Transverse colon (tissue), 4 donors: ENCODE data around the gene PLD4. TPM values are rescaled to one million over a fixed set of nuclear protein-coding genes. Genes with fewer than 3 reads are reported as not detected.

Experiments used
- DNase-seq: peaks from one replicate; pipeline ENCODE4 v3.0.0-alpha.2; 2019
- H3K27ac ChIP-seq, 4 donors: fragments of 200-600 bp; sonication (generic); 2 replicates each; pipeline ENCODE4 v1.5.1; 2016 to 2018; ENCODE audit warnings: inconsistent platforms in 4 of 4
- H3K27me3 ChIP-seq: fragments of 200-600 bp; sonication (generic); 2 replicates; pipeline ENCODE4 v1.5.1; 2017; ENCODE audit warnings: inconsistent platforms
- H3K36me3 ChIP-seq, 4 donors: fragments of 200-600 bp; sonication (generic); 2 replicates each; pipeline ENCODE4 v1.5.1; 2017 to 2019; ENCODE audit warnings: inconsistent platforms in 4 of 4
- H3K4me1 ChIP-seq, 4 donors: fragments of 200-600 bp; sonication (generic); 2 replicates each; pipeline ENCODE4 v1.5.1; 2017 to 2020; ENCODE audit warnings: inconsistent platforms in 4 of 4
- H3K4me3 ChIP-seq, 4 donors: fragments of 200-600 bp; sonication (generic); 1 replicate in 1 of 4; 2 replicates in 3 of 4; pipeline versions ENCODE4 v1.5.1 to v1.6.1; 2017 to 2019; ENCODE audit warnings: inconsistent platforms in 4 of 4
- H3K9me3 ChIP-seq, 2 donors: fragments of 200-600 bp; sonication (generic); 2 replicates each; pipeline ENCODE4 v1.5.1; 2017 to 2019; ENCODE audit warnings: inconsistent platforms in 2 of 2
- EP300 ChIP-seq: sonication (generic); formaldehyde crosslinking; IDR thresholded peaks from one replicate; pipeline ENCODE4 v1.6.1; 2017; ENCODE audit warnings: antibody characterized with exemption, low read depth
- POLR2A ChIP-seq: fragments of 450-650 bp; IDR thresholded peaks from one replicate; pipeline ENCODE4 v1.6.1; 2016; ENCODE audit warnings: antibody characterized with exemption, mild to moderate bottlenecking, moderate library complexity
- POLR2AphosphoS5 ChIP-seq, 3 donors: sonication (generic); formaldehyde crosslinking; IDR thresholded peaks; one replicate each; pipeline ENCODE4 v1.6.1; 2016; ENCODE audit warnings: antibody characterized with exemption in 3 of 3
- WGBS, 2 donors: methylation state at CpG; one replicate each; pipeline ENCODE4 v1.1.5; 2018; ENCODE audit warnings: low coverage in 1 of 2; 5-methylcytosine and 5-hydroxymethylcytosine counted together
- in situ Hi-C, 4 donors: fragments of 200-750 bp; cut with MboI; loops; one replicate each; pipeline versions ENCODE4 v1.15.0 to v1.15.1; 2017; ENCODE audit warnings: low sequenced_read_pairs in 3 of 4, low pct_ligation_motif_present in 1 of 4, low pct_unique_long_range_greater_than_20kb in 1 of 4
- intact Hi-C: fragments of 100-400 bp; cut with DNase I; formaldehyde crosslinking; loops from one replicate; pipeline ENCODE4 v1.15.1; 2023; ENCODE audit warnings: low total_unique reads
- total RNA-seq, 4 donors: library from RNA; depleted of rRNA; stranded (reverse); fragments of >200 nt; gene quantifications; one replicate each; pipeline ENCODE4 v1.1.0, GENCODE V29; 2016
- TF ChIP-seq, protein P1 (sequence below), 5 experiments: fragments of 200-600 bp in 3 of 5; fragments of 450-650 bp in 2 of 5; sonication (generic) in 3 of 5; IDR thresholded peaks; 1 replicate in 2 of 5; 2 replicates in 3 of 5; pipeline ENCODE4 v1.5.1; 2016 to 2017; ENCODE audit warnings: antibody characterized with exemption in 5 of 5, inconsistent platforms in 3 of 5, mild to moderate bottlenecking in 2 of 5, moderate library complexity in 1 of 5

Gene PLD4
- total RNA-seq, 4 donors from 2014 or later = 1.1 TPM; not detected in 2

DNA sequence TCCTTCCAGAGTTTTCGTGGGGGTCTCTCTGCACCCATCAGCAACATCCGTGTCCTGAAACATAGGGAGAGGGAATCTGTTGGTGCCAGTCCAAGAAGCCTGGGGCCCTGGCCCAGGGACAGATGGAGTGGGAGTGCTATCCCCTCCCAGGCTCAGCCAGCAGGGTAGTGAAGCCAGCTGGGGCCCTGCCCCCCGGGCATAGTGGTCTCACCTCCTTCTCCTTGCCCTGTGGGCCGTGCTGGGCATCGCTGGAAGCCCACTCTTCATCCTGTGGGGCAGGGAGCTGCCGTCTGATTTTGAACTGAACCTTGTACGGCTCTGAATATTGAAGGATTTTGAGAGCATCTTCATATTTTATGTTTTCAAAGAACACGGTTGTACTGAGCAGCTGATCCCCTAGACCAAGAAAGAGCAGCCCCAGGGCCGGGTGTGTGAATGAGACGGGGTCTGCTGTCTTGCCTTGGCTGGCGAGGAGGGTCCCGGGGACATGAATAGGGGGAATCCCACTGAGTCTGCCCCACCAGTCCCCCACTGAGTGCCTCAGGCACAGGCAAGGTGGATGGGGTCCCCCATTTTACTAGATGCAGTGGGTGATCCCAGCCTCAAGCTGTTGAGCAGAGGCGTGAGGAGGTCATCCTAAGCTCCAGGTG lies 30.2 kb downstream of the PLD4 start:
- Histone ChIP-seq H3K36me3 (no peaks in the 10 kb centered on the region), H3K27me3 (peaks cover 10% of the 10 kb centered on the region), H3K4me1 (peaks cover 0 to 6% (median 2%) of the 10 kb centered on the region in 4 donors), H3K4me3 (no peak overlapping the region), H3K27ac (no peak overlapping the region), H3K9me3 (no peaks in the 10 kb centered on the region)
- intact Hi-C loops (no loop called here), in situ Hi-C loops (no loop called here)
- DNase-seq = no peak
- 80 to 100% methylated on average over 1 to 12 of the region's 13 CpGs for WGBS, 2 donors
- TF ChIP-seq POLR2AphosphoS5 (IDR thresholded peaks at IDR 0.05) = no peak
- TF ChIP-seq POLR2A = no peak

DNA sequence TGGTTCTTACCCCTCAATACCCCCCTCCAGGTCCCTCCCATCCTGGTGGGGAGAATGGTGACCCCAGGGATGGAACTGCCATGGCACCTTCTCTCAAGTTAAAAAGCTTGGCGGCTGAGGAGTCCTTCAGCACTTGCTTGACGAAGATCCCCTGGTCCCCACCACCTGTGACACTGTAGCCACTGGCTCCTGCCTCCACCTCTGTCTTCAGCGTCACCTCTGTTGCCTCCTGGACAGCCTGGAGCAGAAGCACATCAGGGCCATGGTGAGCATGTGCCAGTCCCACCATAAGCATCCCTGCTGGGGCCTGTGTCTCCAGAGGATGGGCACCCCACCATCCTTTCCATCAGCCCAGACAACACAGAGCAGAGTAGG lies 30.7 kb downstream of the PLD4 start:
- Histone ChIP-seq H3K4me3 (no peak overlapping the region), H3K27me3 (peaks cover 10% of the 10 kb centered on the region), H3K4me1 (peaks cover 0 to 6% (median 2%) of the 10 kb centered on the region in 4 donors), H3K9me3 (no peaks in the 10 kb centered on the region), H3K27ac (no peak overlapping the region), H3K36me3 (no peaks in the 10 kb centered on the region)
- intact Hi-C loops (no loop called here), in situ Hi-C loops (no loop called here)
- no peak for DNase-seq
- WGBS, 2 donors = 90 to 100% methylated on average over 1 to 2 of the region's 3 CpGs
- no peak for TF ChIP-seq POLR2A
- TF ChIP-seq, protein P1, sequence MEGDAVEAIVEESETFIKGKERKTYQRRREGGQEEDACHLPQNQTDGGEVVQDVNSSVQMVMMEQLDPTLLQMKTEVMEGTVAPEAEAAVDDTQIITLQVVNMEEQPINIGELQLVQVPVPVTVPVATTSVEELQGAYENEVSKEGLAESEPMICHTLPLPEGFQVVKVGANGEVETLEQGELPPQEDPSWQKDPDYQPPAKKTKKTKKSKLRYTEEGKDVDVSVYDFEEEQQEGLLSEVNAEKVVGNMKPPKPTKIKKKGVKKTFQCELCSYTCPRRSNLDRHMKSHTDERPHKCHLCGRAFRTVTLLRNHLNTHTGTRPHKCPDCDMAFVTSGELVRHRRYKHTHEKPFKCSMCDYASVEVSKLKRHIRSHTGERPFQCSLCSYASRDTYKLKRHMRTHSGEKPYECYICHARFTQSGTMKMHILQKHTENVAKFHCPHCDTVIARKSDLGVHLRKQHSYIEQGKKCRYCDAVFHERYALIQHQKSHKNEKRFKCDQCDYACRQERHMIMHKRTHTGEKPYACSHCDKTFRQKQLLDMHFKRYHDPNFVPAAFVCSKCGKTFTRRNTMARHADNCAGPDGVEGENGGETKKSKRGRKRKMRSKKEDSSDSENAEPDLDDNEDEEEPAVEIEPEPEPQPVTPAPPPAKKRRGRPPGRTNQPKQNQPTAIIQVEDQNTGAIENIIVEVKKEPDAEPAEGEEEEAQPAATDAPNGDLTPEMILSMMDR (IDR thresholded peaks at IDR 0.05) = no peak
- no peak for TF ChIP-seq EP300
- no peak for TF ChIP-seq POLR2AphosphoS5 (IDR thresholded peaks at IDR 0.05)

- Histone ChIP-seq H3K36me3 (no peaks in the 10 kb centered on the region), H3K4me1 (peaks cover 0 to 6% (median 2%) of the 10 kb centered on the region in 4 donors), H3K27ac (no peak overlapping the region), H3K9me3 (no peaks in the 10 kb centered on the region), H3K27me3 (peaks cover 11% of the 10 kb centered on the region), H3K4me3 (no peak overlapping the region)
- intact Hi-C loops (no loop called here), in situ Hi-C loops (no loop called here)
- no peak for TF ChIP-seq POLR2A
- no peak for TF ChIP-seq EP300
- TF ChIP-seq, protein P1 (IDR thresholded peaks at IDR 0.05) = no peak
- no peak for TF ChIP-seq POLR2AphosphoS5 (IDR thresholded peaks at IDR 0.05)
- 74% methylated on average over 13 of the region's 14 CpGs; no CpG with 5 or more reads in 1 of the 2 donors for WGBS, 2 donors
- DNase-seq = no peak
Measured at GRCh38 chr14:104956290-104956890, 31.7 kb downstream of the PLD4 start.

- WGBS, 2 donors = 20 to 65% methylated on average over 1 to 25 of the region's 25 CpGs
- intact Hi-C loops (no loop called here), in situ Hi-C loops (no loop called here)
- TF ChIP-seq POLR2AphosphoS5 (IDR thresholded peaks at IDR 0.05) = no peak
- TF ChIP-seq EP300 = no peak
- TF ChIP-seq POLR2A = no peak
- TF ChIP-seq, protein P1 (IDR thresholded peaks at IDR 0.05) = no peak
- Histone ChIP-seq H3K36me3 (no peaks in the 10 kb centered on the region), H3K9me3 (no peaks in the 10 kb centered on the region), H3K27me3 (peaks cover 19% of the 10 kb centered on the region), H3K4me3 (no peak overlapping the region), H3K27ac (no peak overlapping the region), H3K4me1 (peaks cover 0 to 6% (median 2%) of the 10 kb centered on the region in 4 donors)
- DNase-seq = no peak
Measured at GRCh38 chr14:104957146-104958113, 32.8 kb downstream of the PLD4 start.
